ENCODE data around the gene SETD1A.

Gene SETD1A

DNA sequence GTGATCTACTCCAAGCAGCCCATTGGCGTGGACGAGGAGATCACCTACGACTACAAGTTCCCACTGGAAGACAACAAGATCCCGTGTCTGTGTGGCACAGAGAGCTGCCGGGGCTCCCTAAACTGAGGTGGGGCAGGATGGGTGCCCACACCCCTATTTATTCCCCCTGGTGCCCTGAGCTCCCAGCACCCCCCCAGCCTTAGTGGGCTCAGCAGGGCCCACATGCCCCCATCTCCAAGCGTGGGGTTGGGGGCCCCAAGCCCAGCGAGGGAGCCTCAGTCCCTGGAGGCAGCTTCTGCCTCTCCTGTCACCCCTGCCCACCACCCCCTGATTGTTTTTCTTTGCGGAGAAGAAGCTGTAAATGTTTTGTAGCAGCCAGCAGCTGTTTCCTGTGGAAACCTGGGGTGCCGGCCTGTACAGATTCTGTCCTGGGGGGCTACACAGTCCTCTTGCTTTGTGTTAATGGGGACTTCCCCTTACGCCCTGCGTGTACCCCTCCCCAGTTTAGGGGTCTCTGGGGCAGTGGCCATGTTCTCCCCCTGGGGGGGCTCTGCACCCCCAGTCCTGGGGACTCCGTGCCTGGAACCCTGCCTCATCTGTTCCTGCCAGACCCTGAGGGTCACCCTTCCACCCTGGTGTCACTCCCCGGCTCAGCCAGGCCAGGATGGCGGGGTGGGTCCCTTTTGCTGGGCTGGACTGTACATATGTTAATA is 26.5 kb downstream of the SETD1A start:
- DNase-seq, result no peak

DNA sequence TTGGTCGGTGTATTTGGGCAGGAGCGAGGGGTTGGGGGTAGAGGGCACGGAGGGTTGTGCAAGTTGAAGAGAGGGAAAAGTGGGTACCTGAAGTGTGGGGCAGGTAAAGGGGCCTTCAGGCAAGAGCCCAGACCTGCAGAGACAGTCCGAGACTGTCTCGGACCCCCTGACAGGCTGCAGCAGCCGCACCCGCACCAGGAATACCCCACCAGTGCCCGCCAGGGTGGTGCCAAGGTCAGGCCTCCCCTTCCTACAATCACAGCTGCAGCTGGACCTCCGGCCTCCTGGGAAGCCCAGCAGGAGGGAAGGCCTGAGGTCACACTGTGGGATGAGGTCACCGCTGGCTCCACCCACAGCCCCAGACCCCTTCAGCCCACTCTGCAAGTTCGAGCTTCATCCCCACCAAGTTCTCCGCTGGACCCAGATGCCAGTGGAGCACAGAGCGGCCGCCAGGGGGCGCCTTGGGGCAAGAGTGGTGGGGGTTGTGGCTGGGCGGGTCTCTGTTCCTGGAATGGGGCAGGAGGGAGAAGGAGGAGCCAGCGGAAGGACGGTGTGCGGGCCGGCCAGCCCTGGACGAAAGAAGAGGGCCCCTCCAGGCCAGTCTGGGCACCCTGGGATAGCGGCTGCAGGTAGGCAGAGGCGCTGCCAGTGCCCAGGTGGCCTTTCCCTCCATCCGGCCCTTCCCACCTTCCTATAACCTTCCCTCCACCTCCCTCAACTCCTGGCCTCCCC is 27.3 kb downstream of the SETD1A start, which contains the start of gene HSD3B7:
HSD3B7 (plus strand) TSS at position 539 of the 732 bp plus-strand sequence. CDS start 452 bp downstream, outside the sequence.
- DNase-seq, result peak; percentile 91

DNA sequence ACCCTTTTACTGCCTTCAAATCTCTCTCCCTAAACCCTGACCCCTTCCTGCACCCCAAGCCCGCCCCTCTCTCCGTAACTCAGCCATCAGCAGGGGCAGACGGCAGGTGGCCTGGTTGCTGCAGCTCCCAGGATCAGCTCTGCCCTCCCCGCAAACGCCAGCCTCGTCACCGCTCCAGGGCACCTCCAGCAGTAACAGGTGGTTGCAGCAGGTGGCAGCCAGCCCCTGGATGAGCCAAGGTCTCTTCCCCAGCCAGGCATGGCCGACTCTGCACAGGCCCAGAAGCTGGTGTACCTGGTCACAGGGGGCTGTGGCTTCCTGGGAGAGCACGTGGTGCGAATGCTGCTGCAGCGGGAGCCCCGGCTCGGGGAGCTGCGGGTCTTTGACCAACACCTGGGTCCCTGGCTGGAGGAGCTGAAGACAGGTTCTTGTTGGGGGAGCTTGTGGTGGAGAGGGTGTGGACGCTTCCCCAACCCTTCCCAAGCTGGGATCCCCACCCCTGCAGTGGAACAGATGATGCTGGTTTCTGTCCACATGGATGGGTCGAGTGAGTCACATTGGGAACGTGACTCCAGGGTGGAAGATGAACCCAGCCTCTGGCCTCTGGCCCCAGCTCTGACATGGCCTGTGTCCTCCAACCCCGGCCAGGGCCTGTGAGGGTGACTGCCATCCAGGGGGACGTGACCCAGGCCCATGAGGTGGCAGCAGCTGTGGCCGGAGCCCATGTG is 28.0 kb downstream of the SETD1A start:
- DNase-seq, result no peak

DNA sequence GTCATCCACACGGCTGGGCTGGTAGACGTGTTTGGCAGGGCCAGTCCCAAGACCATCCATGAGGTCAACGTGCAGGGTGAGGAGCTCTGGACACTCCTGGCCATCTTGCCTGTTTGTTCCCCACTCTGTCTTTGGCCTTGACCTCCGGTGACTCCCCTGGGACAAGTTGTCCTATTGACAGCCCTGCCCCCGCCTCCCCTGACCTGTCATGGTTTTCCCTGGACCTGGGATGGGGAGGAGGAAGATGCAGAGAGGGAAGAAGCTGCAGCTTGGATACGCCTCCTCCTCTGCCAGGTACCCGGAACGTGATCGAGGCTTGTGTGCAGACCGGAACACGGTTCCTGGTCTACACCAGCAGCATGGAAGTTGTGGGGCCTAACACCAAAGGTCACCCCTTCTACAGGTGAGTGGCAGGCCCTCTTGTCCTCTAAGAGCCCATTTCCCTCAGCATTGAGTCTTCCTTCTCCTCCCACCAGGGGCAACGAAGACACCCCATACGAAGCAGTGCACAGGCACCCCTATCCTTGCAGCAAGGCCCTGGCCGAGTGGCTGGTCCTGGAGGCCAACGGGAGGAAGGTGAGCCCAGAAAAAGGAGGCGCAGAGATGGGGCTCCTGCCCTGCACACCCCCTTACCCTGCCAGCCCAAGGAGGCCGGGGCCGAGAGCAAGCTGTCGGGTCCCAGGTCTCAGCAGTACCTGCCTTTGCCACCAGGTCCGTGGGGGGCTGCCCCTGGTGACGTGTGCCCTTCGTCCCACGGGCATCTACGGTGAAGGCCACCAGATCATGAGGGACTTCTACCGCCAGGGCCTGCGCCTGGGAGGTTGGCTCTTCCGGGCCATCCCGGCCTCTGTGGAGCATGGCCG is 28.8 kb downstream of the SETD1A start:
- no peak for DNase-seq

DNA sequence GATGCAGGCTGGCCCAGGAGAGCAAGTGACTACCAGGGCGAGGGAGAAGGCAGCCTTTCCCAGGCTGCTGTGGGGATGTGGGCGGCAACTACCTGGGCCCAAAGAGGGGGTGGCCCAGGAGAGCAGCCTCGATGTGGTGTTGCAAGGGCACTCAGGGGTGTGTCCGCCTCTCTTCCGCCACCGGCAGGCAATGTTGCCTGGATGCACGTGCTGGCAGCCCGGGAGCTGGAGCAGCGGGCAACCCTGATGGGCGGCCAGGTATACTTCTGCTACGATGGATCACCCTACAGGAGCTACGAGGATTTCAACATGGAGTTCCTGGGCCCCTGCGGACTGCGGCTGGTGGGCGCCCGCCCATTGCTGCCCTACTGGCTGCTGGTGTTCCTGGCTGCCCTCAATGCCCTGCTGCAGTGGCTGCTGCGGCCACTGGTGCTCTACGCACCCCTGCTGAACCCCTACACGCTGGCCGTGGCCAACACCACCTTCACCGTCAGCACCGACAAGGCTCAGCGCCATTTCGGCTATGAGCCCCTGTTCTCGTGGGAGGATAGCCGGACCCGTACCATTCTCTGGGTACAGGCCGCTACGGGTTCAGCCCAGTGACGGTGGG is 30.1 kb downstream of the SETD1A start:
- no peak for DNase-seq

DNA sequence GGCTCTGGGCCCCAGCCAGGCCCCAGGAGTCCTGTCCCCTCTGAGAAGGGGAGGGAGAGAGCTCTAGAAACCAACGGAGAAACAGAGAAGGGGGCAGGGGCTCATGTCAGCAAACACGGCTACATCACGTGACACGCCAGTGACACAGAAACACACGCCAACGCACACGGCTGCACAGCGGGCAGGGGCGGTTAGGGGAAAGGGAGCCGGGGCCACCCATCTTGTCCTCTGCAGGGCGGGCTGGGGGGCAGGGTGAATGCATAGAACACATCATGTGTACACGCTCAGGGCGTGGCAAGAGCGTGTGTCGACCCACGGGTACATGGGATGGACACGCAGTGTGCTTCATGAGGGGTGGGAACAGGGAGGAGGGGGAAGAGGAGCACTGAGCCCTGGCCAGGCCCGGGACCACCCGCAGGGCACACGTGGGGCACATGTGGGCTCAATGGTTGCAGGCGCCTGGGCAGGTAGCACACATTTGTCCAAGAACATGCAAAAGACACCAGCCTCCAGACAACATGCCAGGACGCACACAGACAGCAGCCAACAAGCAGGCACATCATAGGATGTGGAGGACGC is 32.0 kb downstream of the SETD1A start:
- no peak for DNase-seq

DNA sequence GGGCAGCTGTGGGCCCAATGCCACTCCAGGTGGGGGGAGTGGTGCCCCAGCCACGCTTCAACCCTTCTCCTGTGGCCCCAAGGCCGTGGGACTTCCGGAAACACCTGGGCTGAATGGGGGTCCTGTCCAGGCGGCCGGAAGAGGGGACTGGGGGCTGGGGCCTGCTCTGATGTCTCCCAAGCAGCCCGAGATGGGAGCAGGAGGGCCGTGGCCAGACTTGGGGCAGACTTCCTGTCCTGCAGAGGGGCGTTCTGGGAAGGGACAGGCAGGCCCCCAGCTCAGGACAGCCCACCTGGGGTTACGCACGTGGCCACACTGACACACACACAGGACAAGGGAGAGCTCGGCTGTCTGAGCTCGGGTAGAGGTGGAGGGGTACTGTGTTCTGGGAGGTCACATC is 32.6 kb downstream of the SETD1A start:
- no peak for DNase-seq

DNA sequence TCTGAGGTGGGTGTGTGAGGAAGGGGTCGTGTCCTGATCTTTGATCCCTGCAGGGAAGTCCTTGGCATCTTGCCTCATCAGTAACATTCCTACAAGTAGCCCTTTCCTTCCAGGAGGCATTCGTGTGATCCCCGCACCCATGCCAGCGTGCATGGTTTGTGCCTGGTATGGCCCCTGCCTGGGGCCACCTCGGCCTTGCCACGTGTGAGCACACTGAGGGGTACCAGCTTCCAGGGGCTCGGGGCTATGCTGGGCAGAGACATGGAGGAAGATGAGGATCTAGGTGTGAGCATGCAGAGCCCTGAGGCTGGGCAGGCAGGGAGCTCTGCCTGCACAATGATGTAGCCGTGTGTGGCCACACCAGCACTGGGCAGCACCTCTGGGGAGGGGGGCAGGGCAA is 33.5 kb downstream of the SETD1A start:
- DNase-seq, result no peak

DNA sequence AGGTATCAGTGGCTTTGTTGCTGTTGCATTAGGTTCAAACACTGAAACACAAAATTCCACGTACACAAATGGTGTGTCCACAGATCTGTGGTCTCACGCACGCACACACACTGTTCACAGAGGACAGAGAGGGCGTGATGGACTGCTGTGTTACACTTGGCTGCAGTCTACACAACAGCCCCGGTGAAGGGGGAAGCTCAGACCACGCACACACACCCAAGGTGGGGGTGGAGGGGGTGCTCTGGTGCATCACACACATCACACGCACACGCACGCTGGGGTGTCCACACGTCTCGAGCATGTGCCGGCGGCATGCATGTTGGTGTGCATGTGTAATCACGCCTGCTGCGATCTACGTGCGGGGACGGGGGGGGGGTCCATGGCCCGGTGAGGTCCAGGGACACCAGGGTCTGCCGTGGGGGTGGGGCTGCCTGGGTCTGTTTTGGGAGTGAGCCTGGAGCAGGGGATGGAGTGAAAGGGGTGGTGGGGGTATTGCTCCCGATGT is 34.8 kb downstream of the SETD1A start:
- DNase-seq, result peak; percentile 29

DNA sequence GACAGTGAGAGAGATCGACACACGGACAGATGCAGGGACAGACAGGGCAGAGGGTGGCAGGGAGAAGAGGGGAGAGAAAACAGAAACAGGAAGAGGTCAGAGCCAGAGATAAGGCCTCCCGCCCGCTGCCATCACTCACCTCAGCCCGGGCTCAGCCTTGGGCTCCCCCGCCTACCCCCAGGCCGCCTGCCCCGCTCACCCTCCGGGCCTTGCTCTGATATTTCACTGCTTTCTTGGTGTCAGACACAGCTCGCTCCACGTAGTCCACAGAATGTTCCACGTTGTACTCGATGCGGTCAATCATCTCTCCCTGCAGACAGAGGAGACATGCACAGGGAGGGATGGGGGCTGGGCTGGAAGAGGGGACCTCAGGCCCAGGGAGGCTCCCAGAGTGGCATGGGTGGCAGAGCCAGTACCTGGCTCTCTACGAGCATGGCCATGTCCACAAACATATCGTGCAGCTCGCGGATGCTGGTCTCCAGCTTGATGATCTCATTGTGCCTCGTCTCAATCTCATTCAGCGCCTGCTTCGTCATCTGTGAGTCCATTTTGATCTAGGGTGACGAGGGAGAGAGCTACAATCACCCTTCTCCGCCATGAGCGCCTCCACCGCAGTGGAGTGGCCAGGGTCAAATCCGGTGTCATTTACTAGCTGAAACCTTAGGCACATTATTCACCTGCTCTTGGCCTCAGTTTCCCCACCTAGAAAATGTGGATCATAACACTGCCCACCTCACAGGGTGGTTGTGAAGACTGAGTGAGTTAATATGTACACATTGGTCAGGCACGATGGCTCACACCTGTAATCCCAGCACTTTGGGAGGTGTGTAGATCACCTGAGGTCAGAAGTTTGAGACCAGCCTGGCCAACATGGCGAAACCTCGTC is 35.6 kb downstream of the SETD1A start:
- peak; percentile 82 for DNase-seq

DNA sequence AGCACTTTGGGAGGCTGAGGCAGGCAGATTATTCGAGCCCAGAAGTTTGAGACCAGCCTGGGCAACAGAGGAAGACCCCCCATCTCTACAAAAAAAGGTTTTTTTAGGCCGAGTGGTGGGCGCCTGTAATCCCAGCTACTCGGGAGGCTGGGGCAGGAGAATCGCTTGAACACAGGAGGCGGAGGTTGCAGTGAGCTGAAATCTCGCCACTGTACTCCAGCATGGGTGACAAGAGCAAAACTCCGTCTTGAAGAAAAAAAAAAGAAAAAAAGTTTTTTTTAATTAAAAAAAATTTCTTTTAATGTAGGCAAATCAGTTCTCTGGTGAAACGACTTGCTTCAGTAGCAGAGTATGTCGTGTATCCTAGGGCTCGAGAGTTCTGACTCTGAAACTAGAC is 38.4 kb downstream of the SETD1A start:
- no peak for DNase-seq

DNA sequence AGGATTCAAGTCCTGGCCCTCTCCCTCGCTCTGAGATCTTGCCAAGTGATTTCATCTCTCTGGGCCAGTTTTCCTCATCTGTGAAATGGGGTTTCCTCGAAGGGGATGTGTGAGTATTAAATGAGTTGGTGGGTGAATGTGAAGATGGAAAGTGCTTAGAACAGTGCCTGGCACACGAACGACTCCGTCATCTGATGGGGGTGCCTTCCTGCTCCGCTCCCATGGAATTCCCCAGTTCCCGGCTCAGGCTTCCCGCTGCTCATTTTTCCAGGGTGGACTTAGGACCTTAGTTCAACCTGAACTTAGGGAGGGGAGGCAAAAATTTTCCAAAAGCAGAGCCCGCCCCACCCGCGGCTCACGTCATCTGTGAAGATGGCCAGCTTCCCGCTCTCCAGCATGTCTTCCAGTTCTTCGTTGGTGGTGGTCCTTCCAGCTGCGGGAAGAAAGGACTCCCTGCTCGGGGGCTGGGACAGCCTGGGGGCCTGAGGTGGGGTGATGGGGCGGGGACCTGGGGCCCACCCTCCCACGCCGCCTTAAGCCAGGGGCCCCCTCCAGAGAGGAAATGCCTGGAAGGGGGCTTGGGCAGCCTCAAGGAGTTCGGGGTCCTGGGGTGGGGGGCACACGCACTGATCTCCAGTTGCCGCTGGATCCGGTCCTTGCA is 38.9 kb downstream of the SETD1A start:
- DNase-seq, result no peak

DNA sequence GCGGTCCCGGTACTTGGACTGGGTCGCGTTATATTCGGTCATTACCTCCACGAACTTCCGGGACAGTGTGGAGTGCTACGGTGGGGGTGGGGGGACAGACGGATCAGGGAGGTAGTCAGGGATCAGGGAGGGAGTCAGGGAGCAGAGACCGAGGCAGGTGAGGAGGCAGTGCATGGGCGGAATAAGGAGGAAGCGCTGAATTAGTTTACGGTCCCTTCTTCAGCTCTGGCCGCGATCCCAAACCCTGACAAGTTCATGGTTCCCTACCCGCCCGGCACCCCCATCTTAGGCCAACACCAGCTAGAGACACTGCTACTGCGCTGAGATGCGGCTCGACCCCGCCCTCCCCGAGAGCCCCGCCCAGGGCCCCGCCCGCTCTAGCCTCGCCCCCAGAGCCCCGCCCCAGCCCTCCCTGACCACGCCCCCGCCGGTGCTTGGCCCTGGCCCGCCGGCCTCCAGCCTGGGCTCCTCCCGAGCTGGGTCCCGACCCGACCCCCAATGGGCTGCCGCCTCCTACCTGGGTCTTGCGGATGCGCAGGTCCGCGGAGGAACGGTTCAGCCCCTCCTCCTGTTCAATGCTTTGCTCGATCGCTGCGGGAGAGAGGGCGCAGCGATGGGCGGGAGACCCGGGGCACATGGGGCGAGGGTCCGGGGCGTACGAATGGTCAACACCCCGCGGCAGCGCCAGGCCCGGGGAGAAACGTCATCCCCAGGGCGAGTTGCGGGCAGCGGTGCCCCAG is 39.6 kb downstream of the SETD1A start:
- peak; percentile 92 for DNase-seq

DNA sequence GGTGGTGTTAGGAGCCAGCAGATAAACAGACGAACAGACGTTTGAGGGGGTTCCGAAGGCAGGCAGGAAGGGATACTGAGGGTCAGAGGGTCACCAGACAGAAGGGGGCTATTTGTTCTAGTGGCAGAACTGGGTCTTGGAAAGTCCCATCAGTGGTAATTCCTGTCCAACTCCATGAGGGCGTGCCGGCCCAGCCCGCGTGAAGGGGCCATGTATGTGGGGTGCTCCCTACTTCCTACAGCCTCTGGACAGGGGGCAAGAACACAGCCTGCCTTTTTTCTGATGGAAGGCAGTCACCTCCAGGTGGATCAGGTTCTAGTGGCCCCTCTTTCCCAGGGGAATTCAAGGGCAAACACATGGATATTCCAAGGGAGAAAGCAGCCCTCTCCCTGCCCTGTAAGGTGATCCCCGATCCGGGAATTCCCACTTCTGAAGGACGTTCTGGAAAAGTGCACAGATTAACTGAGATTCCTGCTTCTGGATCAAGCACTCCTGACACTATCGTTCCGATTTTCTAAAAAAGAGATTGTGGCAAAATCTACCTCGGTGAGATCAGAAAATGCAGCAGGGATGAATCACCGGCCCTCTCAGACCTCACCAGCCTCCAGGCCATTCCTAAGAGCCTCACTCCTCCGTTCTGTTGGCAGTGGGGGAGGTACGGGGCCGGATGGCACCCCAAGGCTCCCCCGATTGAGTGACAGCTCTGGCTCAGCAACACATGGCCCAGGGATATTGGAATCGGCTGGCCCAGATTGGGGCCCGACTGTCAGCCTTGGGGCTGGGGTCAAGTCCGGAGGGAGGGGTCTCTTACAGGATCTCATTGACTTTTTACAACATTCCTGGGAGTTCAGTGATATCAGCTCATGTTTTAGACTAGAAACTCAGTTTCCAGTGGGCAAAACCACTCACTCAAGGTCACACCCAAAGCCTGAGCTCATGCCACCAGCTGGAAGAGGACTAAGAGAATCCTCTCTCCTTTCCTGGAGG is 40.5 kb downstream of the SETD1A start:
- DNase-seq, result no peak

DNA sequence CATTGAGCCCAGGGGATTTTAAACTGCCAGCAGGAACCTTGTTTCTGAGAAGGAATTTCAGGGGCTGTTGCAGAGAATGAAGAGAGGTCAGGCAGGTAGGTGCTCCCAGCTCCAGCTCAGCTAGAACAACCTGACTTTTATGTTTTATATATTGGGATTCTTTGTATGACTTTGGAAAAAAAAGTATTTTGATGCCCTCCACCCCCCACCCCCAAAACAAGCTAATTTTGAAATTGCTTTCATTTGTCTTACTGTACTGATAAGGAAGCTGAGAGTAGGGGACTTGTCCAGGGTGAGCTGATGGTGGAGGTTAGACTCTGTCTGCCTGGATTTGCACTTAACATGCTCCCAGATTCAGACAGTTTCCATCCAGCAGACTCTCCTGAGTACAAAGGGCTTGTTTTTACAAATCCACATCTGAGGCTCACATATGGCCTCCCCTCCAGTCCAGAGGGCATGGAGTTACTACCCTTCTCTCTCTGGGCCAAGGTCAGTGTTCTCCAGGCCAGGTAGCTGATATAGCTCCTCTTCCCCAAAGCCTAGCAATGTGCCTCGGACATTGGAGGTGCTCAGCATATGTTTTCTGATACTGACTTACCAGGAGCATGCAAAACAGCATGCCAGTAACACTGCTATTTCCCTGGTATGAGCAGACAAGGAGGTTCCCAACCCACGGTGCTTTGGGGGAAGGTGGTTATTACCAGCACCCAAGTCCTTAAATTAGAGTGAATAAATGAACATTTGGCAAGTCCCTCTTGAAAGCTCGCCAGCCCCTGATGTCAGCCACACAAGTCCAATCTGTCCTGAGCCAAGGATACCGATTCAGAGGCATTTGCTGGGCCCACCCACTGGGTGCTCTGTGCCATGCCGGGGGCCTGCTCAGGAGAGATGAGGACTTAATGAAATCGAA is 41.6 kb downstream of the SETD1A start:
- no peak for DNase-seq

DNA sequence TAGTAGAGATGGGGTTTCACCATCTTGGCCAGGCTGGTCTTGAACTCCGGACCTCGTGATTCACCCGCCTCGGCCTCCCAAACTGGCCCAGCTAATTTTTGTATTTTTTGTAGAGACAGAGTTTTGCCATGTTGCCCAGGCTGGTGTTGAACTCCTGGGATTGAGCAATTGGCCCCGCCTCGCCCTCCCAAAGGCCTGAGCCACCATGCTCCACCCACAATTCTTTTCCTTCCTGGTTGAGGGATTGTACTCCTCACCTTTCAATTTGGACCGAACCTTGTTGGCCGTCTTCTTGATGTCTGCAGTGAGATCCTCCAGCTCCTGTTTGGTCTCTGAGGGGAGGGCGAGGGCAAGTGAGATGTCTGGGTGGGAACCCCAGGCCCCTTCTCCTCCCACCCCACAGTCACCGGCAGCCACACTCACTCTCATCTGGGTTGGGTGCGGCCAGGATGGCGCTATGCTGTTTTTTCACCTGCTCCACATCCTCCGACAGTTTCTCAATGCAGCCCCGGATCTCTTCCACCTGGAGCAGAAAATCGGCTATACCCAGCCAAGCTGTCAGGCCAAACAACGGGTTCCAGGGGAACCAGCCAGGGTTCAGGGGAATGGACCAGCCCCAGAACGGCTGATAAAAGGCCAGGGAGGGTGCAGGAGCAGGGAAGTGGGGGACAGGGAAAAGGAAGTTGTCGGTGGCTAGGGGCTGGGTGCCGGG is 43.3 kb downstream of the SETD1A start:
- DNase-seq, result no peak

Measured in hematopoietic multipotent progenitor cell treated with erythropoietin and hydrocortisone succinate and interleukin-3 and kit ligand, for 6 days (in vitro differentiated cells).